GM20431 (cell line): Measurements from ENCODE around the gene ZBTB40.

Source experiments
- in situ Hi-C: fragments of 300-500 bp; cut with MseI, MboI; formaldehyde crosslinking; loops from one replicate; pipeline ENCODE4 v1.15.0; 2020; ENCODE audit warnings: low sequenced_read_pairs; ENCODE audit not compliant: unreplicated experiment

ZBTB40 gene

GRCh38 chr1:22462928-22463327 is 11.3 kb downstream of the ZBTB40 start:
- in situ Hi-C loops = no loop called here

- in situ Hi-C loops = no loop called here
Measured at GRCh38 chr1:22465015-22465565, 13.4 kb downstream of the ZBTB40 start.

DNA sequence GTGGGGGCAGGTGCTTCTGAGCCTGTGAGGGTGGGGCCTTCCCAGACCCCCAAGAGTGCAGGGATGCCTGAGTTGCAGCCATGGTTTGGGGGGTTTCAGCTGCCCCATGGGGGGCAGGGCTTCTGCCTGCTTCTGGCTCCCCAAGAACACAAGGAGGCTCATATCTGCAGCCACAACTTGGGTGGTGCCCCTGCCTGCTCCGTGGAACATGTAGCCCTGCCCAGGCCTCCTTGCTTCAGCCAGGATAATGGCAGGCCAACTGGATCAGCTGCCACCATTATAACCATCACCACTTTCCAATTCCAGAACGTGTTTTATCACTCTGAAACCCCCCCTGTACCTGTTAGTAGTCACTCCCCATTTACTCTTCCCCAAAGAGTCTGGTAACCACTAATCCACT is 14.0 kb downstream of the ZBTB40 start:
- in situ Hi-C loops = no loop called here

DNA sequence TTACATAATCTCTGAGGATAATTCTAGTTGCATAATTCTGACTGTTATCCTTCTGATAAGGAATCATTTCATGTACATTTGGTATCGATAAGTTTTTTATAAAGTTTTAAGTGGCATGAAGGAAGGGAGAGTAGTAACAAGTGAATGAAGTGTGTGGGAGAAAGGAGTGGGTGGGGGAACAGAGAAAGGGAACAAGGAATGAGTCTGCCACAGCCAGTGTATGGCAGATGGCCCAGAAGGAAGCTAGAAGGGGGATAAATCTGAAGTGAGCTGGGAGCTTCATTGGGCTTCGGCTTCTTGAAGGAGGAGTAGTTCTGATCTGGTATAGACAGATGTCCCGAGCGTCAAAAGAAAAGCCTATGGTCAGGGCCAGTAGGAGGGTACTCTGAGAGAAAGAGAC is 18.6 kb downstream of the ZBTB40 start:
- in situ Hi-C loops = no loop called here

- in situ Hi-C loops = no loop called here
Measured at GRCh38 chr1:22471078-22471477, 19.4 kb downstream of the ZBTB40 start.

GRCh38 chr1:22471610-22472009 is 20.0 kb downstream of the ZBTB40 start:
- in situ Hi-C loops = no loop called here

- in situ Hi-C loops = no loop called here
Measured at GRCh38 chr1:22472596-22472995, 20.9 kb downstream of the ZBTB40 start.

DNA sequence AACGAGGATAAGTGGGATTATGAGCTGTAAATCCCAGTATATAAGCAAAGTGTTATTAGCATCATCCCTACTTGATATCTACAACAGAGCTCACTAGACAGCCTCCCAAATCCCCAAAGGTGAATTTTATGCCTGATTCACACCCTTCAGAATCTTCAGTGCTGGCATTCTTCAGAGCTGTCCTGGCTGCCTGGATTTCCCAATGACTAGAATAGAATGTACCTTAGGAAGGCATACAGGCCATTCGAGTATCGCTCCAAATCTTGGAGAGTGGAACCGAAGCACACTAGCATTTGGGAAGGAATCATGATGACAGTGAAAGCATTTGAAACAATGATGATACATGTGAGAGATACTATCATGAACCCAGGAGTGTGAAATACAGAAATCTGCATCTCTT is 22.3 kb downstream of the ZBTB40 start:
- in situ Hi-C loops = no loop called here

GRCh38 chr1:22476566-22476965 is 24.9 kb downstream of the ZBTB40 start:
- in situ Hi-C loops = no loop called here

DNA sequence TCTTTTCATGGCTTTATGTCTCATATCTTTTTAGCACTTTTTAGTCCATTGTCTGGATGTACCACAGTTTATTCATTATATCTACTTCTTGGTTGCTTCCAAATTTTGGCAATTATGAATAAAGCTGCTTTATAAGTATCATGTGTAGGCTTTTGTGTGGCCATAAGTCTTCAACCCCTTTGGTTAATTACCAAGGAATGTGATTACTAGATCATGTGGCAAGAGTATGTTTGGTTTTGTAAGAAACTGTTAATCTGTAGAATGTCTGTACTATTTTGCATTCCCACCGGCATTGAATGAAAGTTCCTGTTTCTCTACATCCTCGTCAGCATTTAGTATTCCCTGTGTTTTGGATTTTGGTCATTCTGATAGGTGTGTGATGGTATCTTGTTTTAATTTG is 31.5 kb downstream of the ZBTB40 start:
- in situ Hi-C loops = no loop called here

- in situ Hi-C loops = no loop called here
Measured at GRCh38 chr1:22484706-22485345, 33.2 kb downstream of the ZBTB40 start.

DNA sequence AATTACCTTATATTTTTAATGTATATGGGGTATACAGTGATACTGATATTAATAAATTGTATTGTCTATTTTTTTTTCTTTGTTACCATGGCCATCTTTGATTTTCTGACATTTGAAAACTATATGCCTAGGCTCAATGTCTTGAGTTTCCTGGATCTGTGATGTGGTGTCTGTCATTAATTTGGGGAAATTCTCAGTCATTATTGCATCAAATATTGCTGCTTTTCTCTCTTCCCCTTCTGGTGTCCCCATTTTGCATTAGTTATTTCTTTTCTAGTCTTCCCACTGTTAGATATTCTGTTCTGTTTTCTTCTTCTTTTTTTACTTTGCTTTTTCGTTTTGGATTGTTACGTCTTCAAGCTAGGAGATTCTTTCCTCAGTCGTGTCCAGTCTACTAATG is 33.8 kb downstream of the ZBTB40 start:
- in situ Hi-C loops = no loop called here

DNA sequence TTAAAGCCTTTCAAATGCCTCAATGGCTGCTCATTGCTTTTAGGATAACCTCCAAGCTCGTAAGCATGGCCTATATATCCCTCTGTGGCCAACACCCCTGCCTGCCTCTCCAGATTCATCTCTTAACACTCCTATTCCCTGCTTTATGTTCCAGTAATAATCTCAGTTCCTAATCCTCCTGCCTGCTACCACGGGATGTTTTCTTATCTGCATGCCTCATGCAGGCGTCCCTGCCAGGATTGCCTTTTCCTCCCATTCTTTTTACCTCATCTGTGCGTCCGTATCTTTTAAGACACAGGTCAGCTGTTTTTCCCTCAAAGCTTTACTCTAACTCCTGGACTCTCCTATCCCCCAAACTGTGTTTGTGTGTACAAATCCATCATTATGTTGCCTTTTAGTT is 36.1 kb downstream of the ZBTB40 start:
- in situ Hi-C loops = no loop called here

GRCh38 chr1:22488319-22488718 is 36.7 kb downstream of the ZBTB40 start:
- in situ Hi-C loops = no loop called here

GRCh38 chr1:22489278-22489677 is 37.6 kb downstream of the ZBTB40 start:
- in situ Hi-C loops = no loop called here

DNA sequence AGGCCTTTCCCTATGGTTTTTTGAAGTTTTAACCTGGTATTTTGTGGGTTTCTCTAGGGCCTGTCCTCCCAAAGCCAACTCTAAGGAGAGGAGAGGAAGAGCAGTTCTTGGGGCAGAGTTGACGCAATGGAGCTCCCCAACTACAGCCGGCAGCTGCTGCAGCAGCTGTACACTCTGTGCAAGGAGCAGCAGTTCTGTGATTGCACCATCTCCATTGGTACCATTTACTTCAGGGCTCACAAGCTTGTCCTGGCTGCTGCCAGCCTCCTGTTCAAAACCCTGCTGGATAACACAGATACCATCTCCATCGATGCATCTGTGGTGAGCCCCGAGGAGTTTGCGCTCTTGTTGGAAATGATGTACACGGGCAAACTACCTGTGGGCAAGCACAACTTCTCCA is 38.2 kb downstream of the ZBTB40 start:
- in situ Hi-C loops = no loop called here

DNA sequence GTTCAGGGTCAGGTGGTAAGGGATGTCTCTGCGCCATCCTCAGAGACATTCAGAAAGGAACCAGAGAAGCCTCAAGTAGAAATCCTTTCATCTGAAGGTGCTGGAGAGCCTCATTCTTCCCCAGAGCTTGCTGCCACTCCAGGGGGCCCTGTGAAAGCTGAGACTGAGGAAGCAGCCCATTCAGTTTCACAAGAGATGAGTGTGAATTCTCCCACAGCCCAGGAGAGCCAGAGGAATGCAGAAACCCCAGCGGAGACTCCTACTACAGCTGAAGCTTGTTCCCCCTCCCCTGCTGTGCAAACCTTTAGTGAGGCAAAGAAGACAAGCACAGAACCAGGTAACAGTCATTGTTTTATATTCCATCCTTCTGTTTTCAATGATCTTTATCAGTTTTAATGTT is 38.7 kb downstream of the ZBTB40 start:
- in situ Hi-C loops = no loop called here

DNA sequence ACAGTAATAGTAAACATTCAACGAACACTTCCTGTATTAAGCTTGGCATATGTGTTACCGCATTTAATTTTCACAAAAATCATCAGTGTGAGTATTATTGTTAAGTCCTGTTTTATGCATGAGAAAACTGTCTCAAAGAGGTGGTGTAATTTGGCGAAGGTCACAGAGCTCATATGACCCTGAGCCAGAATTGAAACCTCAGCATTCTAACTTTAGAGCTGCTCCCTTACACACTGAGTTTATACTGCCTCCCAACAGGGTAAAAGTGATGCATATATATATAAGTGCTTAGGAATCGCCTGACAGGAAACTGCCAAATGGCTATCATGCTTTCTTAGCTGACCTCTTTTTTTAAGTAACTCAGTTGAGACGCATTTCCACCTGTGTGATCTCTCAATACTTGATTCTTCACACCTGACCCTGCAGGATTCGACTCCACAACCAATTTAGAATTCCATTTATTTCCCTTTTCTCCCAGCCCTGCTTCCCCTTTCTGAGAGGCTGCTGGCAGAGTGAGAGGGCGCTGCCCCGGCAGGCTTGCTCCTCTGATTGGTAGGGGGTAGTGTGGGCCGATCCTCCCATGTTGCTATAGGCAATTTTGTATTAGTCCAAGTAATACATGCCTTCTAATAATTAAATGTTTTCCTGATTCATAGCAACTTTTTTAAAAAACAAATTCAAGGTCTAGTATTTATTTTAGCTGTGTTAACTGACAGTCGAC is 40.5 kb downstream of the ZBTB40 start:
- in situ Hi-C loops = no loop called here

DNA sequence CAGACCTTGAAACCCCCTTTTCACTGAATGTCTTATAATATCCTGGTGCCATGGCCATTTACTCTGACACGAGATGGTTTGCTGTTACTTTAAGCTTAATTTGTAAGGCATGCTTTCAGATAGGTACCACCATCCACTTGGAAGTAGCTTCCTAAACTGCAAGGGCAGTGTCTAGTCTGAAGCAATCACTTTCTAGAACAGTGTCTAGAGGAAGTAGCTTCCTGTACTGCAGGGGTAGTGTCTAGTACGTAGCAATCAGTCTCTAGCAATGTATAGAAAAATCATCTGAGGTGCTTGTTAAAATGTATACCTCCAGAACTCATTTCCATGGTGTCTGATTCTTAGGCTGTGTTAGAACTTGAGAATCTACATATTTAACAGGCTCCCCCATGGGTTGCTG is 42.5 kb downstream of the ZBTB40 start:
- in situ Hi-C loops = no loop called here

DNA sequence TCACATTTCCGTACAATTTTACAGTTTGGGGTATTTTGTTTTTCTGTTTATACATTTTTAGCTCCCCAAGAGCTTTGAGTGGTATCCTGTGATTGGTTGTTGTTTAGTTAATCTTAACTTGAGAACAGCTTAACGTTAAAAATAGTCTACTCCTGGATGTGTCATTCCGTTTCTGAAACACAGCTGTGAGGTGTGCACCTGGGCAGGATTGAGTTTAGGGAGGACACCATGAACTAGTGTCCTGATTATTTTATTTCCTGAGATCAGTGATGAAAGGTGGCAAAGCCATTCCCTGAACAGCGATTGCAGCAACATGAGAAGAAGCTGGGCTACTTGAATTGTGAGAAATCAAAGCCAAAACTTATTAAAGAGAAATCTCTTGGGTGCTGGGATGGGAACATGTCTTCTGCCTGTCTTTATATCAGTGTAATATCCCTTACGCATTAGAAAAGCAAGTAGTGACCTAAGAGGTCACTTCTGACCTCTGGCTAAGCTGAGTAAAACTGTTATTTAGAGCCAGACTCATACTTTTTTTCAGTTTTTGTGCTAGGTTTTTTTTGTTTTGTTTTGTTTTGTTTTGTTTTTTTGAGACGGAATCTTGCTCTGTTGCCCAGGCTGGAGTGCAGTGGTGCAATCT is 43.4 kb downstream of the ZBTB40 start:
- in situ Hi-C loops = no loop called here

DNA sequence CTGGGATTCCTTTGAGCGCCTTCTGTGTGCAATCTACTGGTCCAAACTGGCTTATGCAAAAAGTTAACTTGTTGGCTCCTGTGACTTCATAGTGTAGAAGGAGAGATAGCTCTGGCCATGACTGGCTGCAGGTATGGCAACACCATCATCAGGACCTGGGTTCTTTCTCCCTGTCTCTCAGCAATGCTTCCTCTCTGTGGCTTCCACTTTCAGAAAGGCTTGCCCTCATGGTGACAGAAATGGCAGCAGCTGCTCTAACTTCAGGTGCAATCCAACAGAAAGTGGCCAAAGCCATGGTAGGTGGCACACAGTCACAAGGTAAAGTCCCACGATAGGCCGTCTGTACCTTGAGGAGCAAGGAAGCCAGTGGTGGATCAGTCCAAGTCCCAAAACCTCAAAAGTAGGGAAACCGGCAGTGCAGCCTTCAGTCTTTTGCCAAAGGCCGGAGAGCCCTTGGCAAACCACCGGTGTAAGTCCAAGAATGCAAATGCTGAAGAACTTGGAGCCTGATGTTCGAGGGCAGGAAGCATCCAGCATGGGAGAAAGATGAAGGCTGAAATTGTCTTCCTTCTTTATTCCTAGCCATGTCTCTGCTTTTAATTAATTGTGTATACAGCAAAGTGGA is 45.0 kb downstream of the ZBTB40 start:
- in situ Hi-C loops = no loop called here
